Glutamatergic neuron (in vitro differentiated cells): ENCODE measurements around the gene ZNF385A. TPM values are rescaled to one million over a fixed set of nuclear protein-coding genes. Genes with fewer than 3 reads are reported as not detected.

Experiments used
- DNase-seq: peaks from one replicate; pipeline ENCODE4 v3.0.0; 2022
- H3K27ac Mint-ChIP-seq: one replicate; pipeline ENCODE4 v1.8.0; 2020; ENCODE audit warnings: mild to moderate bottlenecking, mixed read lengths, inconsistent platforms; ENCODE audit not compliant: unreplicated experiment
- H3K27me3 Mint-ChIP-seq: one replicate; pipeline ENCODE4 v1.8.0; 2020; ENCODE audit warnings: mild to moderate bottlenecking, moderate library complexity, mixed read lengths, inconsistent platforms; ENCODE audit not compliant: unreplicated experiment
- H3K36me3 Mint-ChIP-seq: one replicate; pipeline ENCODE4 v1.8.0; 2020; ENCODE audit warnings: mild to moderate bottlenecking, mixed read lengths, inconsistent platforms; ENCODE audit not compliant: unreplicated experiment
- H3K4me1 Mint-ChIP-seq: one replicate; pipeline ENCODE4 v1.8.0; 2020; ENCODE audit warnings: mild to moderate bottlenecking, low read depth, mixed read lengths, inconsistent platforms; ENCODE audit not compliant: unreplicated experiment
- H3K4me3 Mint-ChIP-seq: one replicate; pipeline ENCODE4 v1.8.0; 2020; ENCODE audit warnings: mild to moderate bottlenecking, mixed read lengths, inconsistent platforms; ENCODE audit not compliant: unreplicated experiment
- H3K9me3 Mint-ChIP-seq: one replicate; pipeline ENCODE4 v1.8.0; 2020; ENCODE audit warnings: mild to moderate bottlenecking, moderate library complexity, mixed read lengths, inconsistent platforms; ENCODE audit not compliant: unreplicated experiment
- CTCF ChIP-seq: fragments of 200-600 bp; sonication (generic); IDR thresholded peaks from one replicate; pipeline ENCODE4 v1.5.0; 2021; ENCODE audit not compliant: partially characterized antibody, unreplicated experiment
- total RNA-seq: library from RNA; stranded (reverse); fragmentation: NEBNext Ultra II Directional; extraction: Animal tissue kit (Norgen Biotek cat#: 25700); gene quantifications from one replicate; pipeline ENCODE4 v1.2.1, GENCODE V29; 2021; ENCODE audit not compliant: unreplicated experiment

The ZNF385A gene
- total RNA-seq, 1 donor from 2014 or later = 26.6 TPM

GRCh38 chr12:54387114-54387467, 2.6 kb upstream of the ZNF385A start:
- Mint-ChIP-seq H3K27ac (no peak overlapping the region), H3K36me3 (peaks cover 4% of the 10 kb centered on the region), H3K4me1 (peaks cover 41% of the 10 kb centered on the region), H3K27me3 (peaks cover 5% of the 10 kb centered on the region), H3K9me3 (peaks cover 4% of the 10 kb centered on the region), H3K4me3 (no peak overlapping the region)
- TF ChIP-seq CTCF = no peak
- no peak for DNase-seq

- DNase-seq = no peak
- Mint-ChIP-seq H3K4me3 (peak overlapping the region; percentile 59), H3K9me3 (peaks cover 4% of the 10 kb centered on the region), H3K27me3 (peaks cover 5% of the 10 kb centered on the region), H3K27ac (peak overlapping the region; percentile 76), H3K36me3 (peaks cover 4% of the 10 kb centered on the region), H3K4me1 (peaks cover 36% of the 10 kb centered on the region)
- TF ChIP-seq CTCF = no peak
These were observed 2.0 kb upstream of the ZNF385A start for GRCh38 chr12:54386403-54387113.

GRCh38 chr12:54385251-54385914, 850 bp upstream of the ZNF385A start:
- peak overlapping the region; percentile 38 for H3K27ac Mint-ChIP-seq
- H3K9me3 Mint-ChIP-seq = peaks cover 6% of the 10 kb centered on the region
- peaks cover 36% of the 10 kb centered on the region for H3K4me1 Mint-ChIP-seq
- peak overlapping the region; percentile 30 for H3K4me3 Mint-ChIP-seq
- no peak for TF ChIP-seq CTCF
- peaks cover 4% of the 10 kb centered on the region for H3K36me3 Mint-ChIP-seq
- DNase-seq = no peak
- peaks cover 5% of the 10 kb centered on the region for H3K27me3 Mint-ChIP-seq

GRCh38 chr12:54383041-54383609, 1.4 kb downstream of the ZNF385A start:
- H3K9me3 Mint-ChIP-seq = peaks cover 8% of the 10 kb centered on the region
- no peak overlapping the region for H3K4me3 Mint-ChIP-seq
- DNase-seq = no peak
- peaks cover 4% of the 10 kb centered on the region for H3K36me3 Mint-ChIP-seq
- peaks cover 35% of the 10 kb centered on the region for H3K4me1 Mint-ChIP-seq
- no peak for TF ChIP-seq CTCF
- peaks cover 10% of the 10 kb centered on the region for H3K27me3 Mint-ChIP-seq
- no peak overlapping the region for H3K27ac Mint-ChIP-seq

DNA sequence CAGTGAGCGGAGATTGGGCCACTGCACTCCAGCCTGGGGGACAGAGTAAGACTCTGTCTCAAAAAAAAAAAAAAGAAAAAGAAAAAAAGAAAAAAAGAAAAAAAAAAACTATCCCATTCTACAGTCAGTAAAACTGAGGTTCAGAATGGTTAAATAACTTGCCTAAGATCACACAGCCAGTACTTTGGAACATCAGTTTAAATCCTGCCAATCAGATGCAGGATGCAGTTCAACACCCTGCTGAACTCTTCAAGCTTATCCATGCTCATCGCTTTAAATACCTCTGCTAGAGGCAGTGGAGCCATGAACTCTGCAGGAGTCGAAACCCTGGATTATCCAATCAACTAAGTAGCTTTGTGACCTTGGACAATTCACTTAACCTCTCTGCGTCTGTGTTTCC, 3.4 kb downstream of the ZNF385A start:
- Mint-ChIP-seq H3K36me3 (peaks cover 4% of the 10 kb centered on the region), H3K4me3 (no peak overlapping the region), H3K27me3 (peaks cover 8% of the 10 kb centered on the region), H3K9me3 (peaks cover 6% of the 10 kb centered on the region), H3K4me1 (peaks cover 26% of the 10 kb centered on the region), H3K27ac (no peak overlapping the region)
- no peak for DNase-seq
- TF ChIP-seq CTCF = no peak
